Measurements from ENCODE around the gene PARD3B. TPM values are rescaled to one million over a fixed set of nuclear protein-coding genes. Genes with fewer than 3 reads are reported as not detected.

PARD3B gene
- total and polyA plus RNA-seq, 7 donors = 3.2 to 64.0 (median 42.5) TPM

- no peaks in the 10 kb centered on the region for H3K9me3 ChIP-seq
- no peaks in the 10 kb centered on the region for H3K27me3 ChIP-seq
- intact Hi-C loops (cut with DNase I) = no loop called here
- no peak overlapping the region for H3K27ac ChIP-seq
- H3K4me1 ChIP-seq = peaks cover 0 to 21% (median 13%) of the 10 kb centered on the region in 4 donors
- no peak overlapping the region for H3K4me3 ChIP-seq
- no peaks in the 10 kb centered on the region for H3K36me3 ChIP-seq
- no peak for DNase-seq
- TF ChIP-seq POLR2AphosphoS5 (IDR thresholded peaks at IDR 0.05) (no peak), EP300 (IDR thresholded peaks at IDR 0.05) (no peak), CTCF (IDR thresholded peaks at IDR 0.05) (no peak), POLR2A (IDR thresholded peaks at IDR 0.05) (no peak)
- WGBS, 2 donors = 79 to 90% methylated on average over 1 of the region's 1 CpG
Measured at GRCh38 chr2:204770735-204771134, 225.5 kb downstream of the PARD3B start.

- intact Hi-C loops (cut with DNase I) = no loop called here
Measured at GRCh38 chr2:204771721-204772120, 226.4 kb downstream of the PARD3B start.

GRCh38 chr2:204772546-204772945 is 227.3 kb downstream of the PARD3B start:
- Histone ChIP-seq H3K27ac (no peak overlapping the region), H3K9me3 (no peaks in the 10 kb centered on the region), H3K4me1 (peaks cover 0 to 37% (median 31%) of the 10 kb centered on the region in 4 donors), H3K36me3 (no peaks in the 10 kb centered on the region), H3K27me3 (no peaks in the 10 kb centered on the region), H3K4me3 (no peak overlapping the region)
- no peak for TF ChIP-seq EP300 (IDR thresholded peaks at IDR 0.05)
- TF ChIP-seq POLR2AphosphoS5 (IDR thresholded peaks at IDR 0.05) = no peak
- TF ChIP-seq CTCF (IDR thresholded peaks at IDR 0.05) = no peak
- TF ChIP-seq POLR2A (IDR thresholded peaks at IDR 0.05) = no peak
- 75 to 82% methylated on average over 1 of the region's 1 CpG for WGBS, 2 donors
- DNase-seq = no peak
- intact Hi-C loops (cut with DNase I) = no loop called here

More at GRCh38 chr2:204771721-204772120, 226.4 kb downstream of the PARD3B start:
- TF ChIP-seq POLR2A (IDR thresholded peaks at IDR 0.05) = no peak
- no peak for TF ChIP-seq POLR2AphosphoS5 (IDR thresholded peaks at IDR 0.05)
- no peak for TF ChIP-seq EP300 (IDR thresholded peaks at IDR 0.05)
- TF ChIP-seq CTCF (IDR thresholded peaks at IDR 0.05) = no peak
- Histone ChIP-seq H3K9me3 (no peaks in the 10 kb centered on the region), H3K4me3 (no peak overlapping the region), H3K27ac (no peak overlapping the region), H3K4me1 (peaks cover 0 to 31% (median 23%) of the 10 kb centered on the region in 4 donors), H3K27me3 (no peaks in the 10 kb centered on the region), H3K36me3 (no peaks in the 10 kb centered on the region)
- DNase-seq = no peak

- Histone ChIP-seq H3K36me3 (no peaks in the 10 kb centered on the region), H3K9me3 (no peaks in the 10 kb centered on the region), H3K4me3 (no peak overlapping the region), H3K27ac (no peak overlapping the region), H3K27me3 (no peaks in the 10 kb centered on the region), H3K4me1 (peaks cover 0 to 36% (median 30%) of the 10 kb centered on the region in 4 donors)
- intact Hi-C loops (cut with DNase I) = no loop called here
- no peak for TF ChIP-seq EP300 (IDR thresholded peaks at IDR 0.05)
- TF ChIP-seq CTCF (IDR thresholded peaks at IDR 0.05) = no peak
- no peak for DNase-seq
Measured at GRCh38 chr2:204775766-204776165, 230.5 kb downstream of the PARD3B start.

- Histone ChIP-seq H3K27me3 (no peaks in the 10 kb centered on the region), H3K27ac (peak overlapping the region in 1 of 4 donors; percentile 18)
Measured at GRCh38 chr2:204776781-204777559, 231.7 kb downstream of the PARD3B start.

More at GRCh38 chr2:204776781-204777559, 231.7 kb downstream of the PARD3B start:
- WGBS, 2 donors = 85 to 89% methylated on average over 1 of the region's 1 CpG
- no peaks in the 10 kb centered on the region for H3K36me3 ChIP-seq
- H3K4me1 ChIP-seq = peaks cover 0 to 26% (median 25%) of the 10 kb centered on the region in 4 donors
- no peak for DNase-seq
- TF ChIP-seq CTCF (IDR thresholded peaks at IDR 0.05) (no peak), POLR2AphosphoS5 (IDR thresholded peaks at IDR 0.05) (no peak), EP300 (IDR thresholded peaks at IDR 0.05) (no peak), POLR2A (IDR thresholded peaks at IDR 0.05) (no peak)
- intact Hi-C loops (cut with DNase I) = no loop called here
- no peaks in the 10 kb centered on the region for H3K9me3 ChIP-seq
- no peak overlapping the region for H3K4me3 ChIP-seq

All from sigmoid colon (tissue), 7 donors.